Measurements from ENCODE around the gene GORASP2.
A peak's percentile ranks its signal among the peaks of the same experiment; 100 is the strongest.

The GORASP2 gene

DNA sequence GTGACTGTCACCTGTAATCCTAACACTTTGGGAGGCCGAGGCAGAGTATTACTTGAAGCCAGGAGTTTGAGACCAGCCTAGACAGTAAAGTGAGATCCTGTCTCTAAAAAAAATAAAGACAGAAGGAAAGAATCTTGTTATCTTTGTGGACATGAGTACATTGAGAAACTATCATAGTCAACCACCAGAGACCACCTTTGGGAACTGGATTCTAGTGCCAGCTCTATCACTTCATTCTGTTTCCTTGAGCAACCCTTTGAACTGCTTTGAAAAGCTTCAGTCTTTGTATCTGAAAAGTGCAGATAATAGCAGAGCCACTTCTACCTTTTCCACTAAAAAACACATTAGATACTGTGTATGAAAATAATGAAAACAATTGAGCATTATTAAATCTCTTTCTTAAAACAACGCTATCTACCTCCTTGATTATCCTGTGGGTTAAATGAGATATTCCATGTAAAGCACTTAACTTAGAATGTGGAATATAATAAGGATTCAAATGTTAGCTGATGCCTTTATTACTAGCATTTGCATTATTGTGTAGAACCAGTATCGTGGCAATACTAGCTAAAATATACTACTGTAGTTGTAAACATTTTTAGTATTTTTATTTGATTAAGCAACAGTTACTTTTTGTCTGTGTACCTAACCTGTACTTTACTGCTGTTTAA, 8.8 kb downstream of the GORASP2 start:
- WGBS, 2 experiments (ENCODE audit: insufficient coverage in 2 of 2), result 83 to 100% methylated on average over 1 of the region's 3 CpGs
- H3K27ac ChIP-seq (ENCODE audit: low read depth, low read length, severe bottlenecking), result no peak overlapping the region

DNA sequence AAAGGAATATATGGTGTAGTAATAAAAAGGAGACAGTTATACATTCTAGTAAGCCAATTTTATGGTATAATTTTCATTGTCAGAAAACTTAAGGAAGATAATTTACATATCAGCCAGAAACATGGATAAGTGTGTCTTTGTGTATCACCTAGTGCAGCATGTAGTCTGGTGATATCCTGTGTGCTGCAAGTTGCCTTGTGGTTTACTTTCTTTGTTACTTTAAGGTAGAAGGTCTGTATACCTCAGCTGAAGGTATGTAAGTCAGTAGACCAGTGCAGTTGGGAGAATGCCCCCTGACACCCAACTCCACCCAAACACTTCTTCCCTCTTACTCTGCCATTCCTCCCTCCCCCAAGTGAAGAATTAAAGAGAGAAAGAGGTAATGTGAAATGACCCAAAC, 11.0 kb downstream of the GORASP2 start:
- Histone ChIP-seq H3K4me1 (ENCODE audit: control insufficient read depth, insufficient read depth, low read length, poor library complexity, severe bottlenecking) (no peaks in the 10 kb centered on the region), H3K4me3 (ENCODE audit: extremely low read depth, insufficient read depth, low read length, poor library complexity, severe bottlenecking) (no peak overlapping the region), H3K36me3 (ENCODE audit: control insufficient read depth, insufficient read depth, low read length) (peaks cover 44% of the 10 kb centered on the region), H3K9me3 (ENCODE audit: control insufficient read depth, low read length) (no peaks in the 10 kb centered on the region), H3K27ac (ENCODE audit: low read depth, low read length, severe bottlenecking) (no peak overlapping the region)

More for the DNA sequence above, 8.8 kb downstream of the GORASP2 start:
- Histone ChIP-seq H3K4me3 (ENCODE audit: extremely low read depth, insufficient read depth, low read length, poor library complexity, severe bottlenecking) (no peak overlapping the region), H3K4me1 (ENCODE audit: control insufficient read depth, insufficient read depth, low read length, poor library complexity, severe bottlenecking) (no peaks in the 10 kb centered on the region), H3K9me3 (ENCODE audit: control insufficient read depth, low read length) (no peaks in the 10 kb centered on the region), H3K36me3 (ENCODE audit: control insufficient read depth, insufficient read depth, low read length) (peaks cover 49% of the 10 kb centered on the region)

DNA sequence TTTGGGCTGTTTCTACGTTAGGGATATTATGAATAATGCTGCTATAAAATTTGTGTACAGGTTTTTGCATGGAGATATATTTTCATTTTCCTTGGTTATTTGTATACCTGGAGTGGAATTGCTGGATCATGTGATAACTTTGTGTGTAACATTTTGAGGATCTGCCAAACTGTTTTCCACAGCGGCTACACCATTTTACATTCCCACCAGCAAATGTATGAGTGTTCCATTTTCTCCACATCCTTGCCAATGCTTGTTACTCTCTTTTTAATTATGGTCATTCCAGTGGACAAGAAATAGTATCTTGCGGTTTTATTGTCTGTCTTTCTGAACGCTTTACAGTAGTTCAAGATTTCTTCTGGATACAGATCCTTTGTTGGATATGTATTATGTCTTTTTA, 13.6 kb downstream of the GORASP2 start:
- Histone ChIP-seq H3K4me1 (ENCODE audit: control insufficient read depth, insufficient read depth, low read length, poor library complexity, severe bottlenecking) (no peaks in the 10 kb centered on the region), H3K9me3 (ENCODE audit: control insufficient read depth, low read length) (no peaks in the 10 kb centered on the region), H3K36me3 (ENCODE audit: control insufficient read depth, insufficient read depth, low read length) (peaks cover 22% of the 10 kb centered on the region), H3K4me3 (ENCODE audit: extremely low read depth, insufficient read depth, low read length, poor library complexity, severe bottlenecking) (no peak overlapping the region), H3K27ac (ENCODE audit: low read depth, low read length, severe bottlenecking) (no peak overlapping the region)
- WGBS, 2 experiments (ENCODE audit: insufficient coverage in 2 of 2), result 100% methylated on average over 1 of the region's 4 CpGs; no CpG with 5 or more reads in 1 of the 2 experiments

DNA sequence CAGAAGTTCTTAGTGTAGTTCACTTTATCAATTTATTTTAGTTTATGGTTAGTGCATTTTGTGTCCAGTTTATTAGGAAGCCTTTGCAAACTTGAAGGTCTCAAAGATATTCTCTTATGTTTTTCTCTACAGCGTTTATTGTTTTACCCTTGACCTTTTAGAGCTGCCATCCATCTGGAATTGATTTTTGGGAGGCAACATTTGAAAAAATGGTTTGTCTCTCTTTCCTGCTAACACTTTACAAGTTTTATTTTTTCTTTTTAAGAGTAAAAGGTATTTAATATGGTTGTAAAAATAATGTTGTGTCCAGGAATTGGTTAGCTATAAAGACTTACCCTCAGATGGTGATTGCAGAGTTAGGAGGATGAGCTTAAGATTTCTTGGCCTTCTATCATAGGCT, 14.0 kb downstream of the GORASP2 start:
- no CpG with 5 or more reads among the region's 1 CpG for WGBS, 2 experiments (ENCODE audit: insufficient coverage in 2 of 2)
- Histone ChIP-seq H3K36me3 (ENCODE audit: control insufficient read depth, insufficient read depth, low read length) (peaks cover 24% of the 10 kb centered on the region), H3K4me1 (ENCODE audit: control insufficient read depth, insufficient read depth, low read length, poor library complexity, severe bottlenecking) (no peaks in the 10 kb centered on the region), H3K9me3 (ENCODE audit: control insufficient read depth, low read length) (no peaks in the 10 kb centered on the region), H3K27ac (ENCODE audit: low read depth, low read length, severe bottlenecking) (no peak overlapping the region), H3K4me3 (ENCODE audit: extremely low read depth, insufficient read depth, low read length, poor library complexity, severe bottlenecking) (no peak overlapping the region)

DNA sequence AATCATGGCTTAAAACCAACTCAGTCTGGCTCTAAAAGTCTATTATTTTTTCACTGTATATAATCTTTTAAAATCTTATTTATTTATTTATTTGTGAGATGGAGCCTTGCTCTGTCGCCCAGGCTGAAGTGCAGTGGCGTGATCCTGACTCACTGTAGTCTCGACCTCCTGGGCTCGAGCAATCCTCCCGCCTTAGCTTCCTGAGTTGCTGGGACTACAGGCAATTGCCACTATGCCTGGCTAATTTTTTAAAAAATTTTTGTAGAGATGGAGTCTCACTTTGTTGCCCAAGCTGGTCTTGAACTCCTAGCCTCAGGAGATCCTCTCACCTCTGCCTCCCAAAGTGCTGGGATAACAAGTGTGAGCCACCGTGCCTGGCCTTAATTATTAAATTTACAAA, 14.5 kb downstream of the GORASP2 start:
- WGBS, 2 experiments (ENCODE audit: insufficient coverage in 2 of 2), result 95 to 100% methylated on average over 2 to 4 of the region's 6 CpGs
- H3K9me3 ChIP-seq (ENCODE audit: control insufficient read depth, low read length), result no peaks in the 10 kb centered on the region

DNA sequence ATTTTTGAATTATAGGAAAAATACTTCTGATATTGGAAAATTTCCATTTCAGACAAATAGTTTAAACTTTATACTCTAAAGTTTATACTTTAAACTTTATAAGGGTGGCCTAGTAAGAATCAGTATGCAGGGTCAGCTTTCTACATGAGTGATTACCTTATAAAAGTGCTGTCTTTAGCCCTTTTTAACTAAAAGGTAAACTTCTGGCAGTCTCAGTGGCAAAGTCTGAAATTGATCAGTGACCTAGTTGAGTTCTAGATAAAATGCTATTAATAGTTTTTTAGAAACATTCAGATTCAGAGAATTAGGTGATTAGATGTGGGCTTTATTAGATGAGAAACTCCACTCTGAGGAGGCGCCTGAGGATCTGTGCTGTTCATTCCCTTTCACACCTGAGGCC, 15.5 kb downstream of the GORASP2 start:
- H3K9me3 ChIP-seq (ENCODE audit: control insufficient read depth, low read length), result no peaks in the 10 kb centered on the region
- WGBS, 2 experiments (ENCODE audit: insufficient coverage in 2 of 2), result 80% methylated on average over 1 of the region's 1 CpG; no CpG with 5 or more reads in 1 of the 2 experiments
- H3K27ac ChIP-seq (ENCODE audit: low read depth, low read length, severe bottlenecking), result no peak overlapping the region
- H3K4me3 ChIP-seq (ENCODE audit: extremely low read depth, insufficient read depth, low read length, poor library complexity, severe bottlenecking), result no peak overlapping the region
- no peaks in the 10 kb centered on the region for H3K4me1 ChIP-seq (ENCODE audit: control insufficient read depth, insufficient read depth, low read length, poor library complexity, severe bottlenecking)
- H3K36me3 ChIP-seq (ENCODE audit: control insufficient read depth, insufficient read depth, low read length), result peaks cover 23% of the 10 kb centered on the region

More for the DNA sequence above, 14.5 kb downstream of the GORASP2 start:
- H3K27ac ChIP-seq (ENCODE audit: low read depth, low read length, severe bottlenecking), result no peak overlapping the region
- H3K4me3 ChIP-seq (ENCODE audit: extremely low read depth, insufficient read depth, low read length, poor library complexity, severe bottlenecking), result no peak overlapping the region
- no peaks in the 10 kb centered on the region for H3K4me1 ChIP-seq (ENCODE audit: control insufficient read depth, insufficient read depth, low read length, poor library complexity, severe bottlenecking)
- H3K36me3 ChIP-seq (ENCODE audit: control insufficient read depth, insufficient read depth, low read length), result peaks cover 23% of the 10 kb centered on the region

DNA sequence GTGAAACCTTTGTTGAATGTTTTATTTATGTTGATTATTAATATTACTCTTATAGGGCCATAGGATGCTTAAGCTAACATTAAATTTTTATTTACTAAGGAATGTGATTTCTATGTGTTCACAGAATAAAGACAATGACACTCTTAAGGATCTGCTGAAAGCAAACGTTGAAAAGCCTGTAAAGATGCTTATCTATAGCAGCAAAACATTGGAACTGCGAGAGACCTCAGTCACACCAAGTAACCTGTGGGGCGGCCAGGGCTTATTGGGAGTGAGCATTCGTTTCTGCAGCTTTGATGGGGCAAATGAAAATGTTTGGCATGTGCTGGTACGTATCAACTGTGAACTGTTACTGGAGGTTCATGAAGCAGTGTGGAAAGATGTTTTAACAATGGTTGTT, 20.4 kb downstream of the GORASP2 start:
- Histone ChIP-seq H3K4me1 (ENCODE audit: control insufficient read depth, insufficient read depth, low read length, poor library complexity, severe bottlenecking) (no peaks in the 10 kb centered on the region), H3K9me3 (ENCODE audit: control insufficient read depth, low read length) (no peaks in the 10 kb centered on the region), H3K4me3 (ENCODE audit: extremely low read depth, insufficient read depth, low read length, poor library complexity, severe bottlenecking) (no peak overlapping the region), H3K27ac (ENCODE audit: low read depth, low read length, severe bottlenecking) (no peak overlapping the region), H3K36me3 (ENCODE audit: control insufficient read depth, insufficient read depth, low read length) (peaks cover 56% of the 10 kb centered on the region)
- 92% methylated on average over 5 of the region's 5 CpGs for WGBS, 2 experiments (ENCODE audit: insufficient coverage in 2 of 2)

DNA sequence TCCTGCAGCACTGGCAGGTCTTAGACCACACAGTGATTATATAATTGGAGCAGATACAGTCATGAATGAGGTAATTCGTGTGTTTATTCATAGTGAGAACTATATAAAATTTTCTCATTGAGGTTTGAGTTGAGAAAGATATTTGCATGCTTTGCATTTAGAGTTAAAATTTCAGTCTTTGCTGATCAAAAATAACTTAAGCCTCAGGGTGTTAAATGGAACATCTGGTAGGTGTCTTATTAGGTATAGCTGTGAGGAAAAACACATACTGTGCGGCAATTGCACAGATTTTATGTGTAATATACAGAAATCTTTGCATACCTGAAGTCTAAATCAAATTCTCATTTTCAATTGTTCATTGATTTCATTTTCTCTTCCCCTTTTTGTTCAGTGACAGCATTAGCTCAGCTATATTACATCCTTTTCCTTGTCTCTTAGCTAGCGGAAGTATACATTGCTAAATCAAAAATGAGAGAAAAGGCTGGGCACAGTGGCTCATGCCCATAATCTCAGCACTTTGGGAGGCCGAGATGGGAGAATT, 21.2 kb downstream of the GORASP2 start:
- no peaks in the 10 kb centered on the region for H3K9me3 ChIP-seq (ENCODE audit: control insufficient read depth, low read length)
- no peaks in the 10 kb centered on the region for H3K4me1 ChIP-seq (ENCODE audit: control insufficient read depth, insufficient read depth, low read length, poor library complexity, severe bottlenecking)
- H3K4me3 ChIP-seq (ENCODE audit: extremely low read depth, insufficient read depth, low read length, poor library complexity, severe bottlenecking), result no peak overlapping the region
- no peak overlapping the region for H3K27ac ChIP-seq (ENCODE audit: low read depth, low read length, severe bottlenecking)
- 81 to 97% methylated on average over 3 of the region's 4 CpGs for WGBS, 2 experiments (ENCODE audit: insufficient coverage in 2 of 2)
- H3K36me3 ChIP-seq (ENCODE audit: control insufficient read depth, insufficient read depth, low read length), result peaks cover 65% of the 10 kb centered on the region

DNA sequence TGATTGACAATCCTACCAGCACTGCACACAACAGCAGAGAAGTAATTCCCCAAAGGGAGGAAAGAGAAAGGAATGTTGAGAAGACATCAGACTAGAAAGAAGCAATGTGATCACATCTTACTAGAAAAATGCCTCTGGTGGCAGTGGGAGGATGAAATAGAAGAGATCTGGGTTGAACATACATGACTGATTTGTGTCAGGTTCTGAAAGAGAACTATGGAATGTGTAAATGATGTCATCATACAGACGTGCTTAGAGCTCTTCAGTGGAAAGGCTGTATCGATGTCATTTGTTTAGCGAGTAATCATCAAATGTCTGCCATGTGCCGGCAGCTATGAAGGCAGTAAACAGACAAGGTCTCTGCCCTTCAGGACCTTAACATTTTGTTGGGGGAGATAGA, 24.9 kb downstream of the GORASP2 start:
- Histone ChIP-seq H3K9me3 (ENCODE audit: control insufficient read depth, low read length) (no peaks in the 10 kb centered on the region), H3K4me1 (ENCODE audit: control insufficient read depth, insufficient read depth, low read length, poor library complexity, severe bottlenecking) (no peaks in the 10 kb centered on the region), H3K27ac (ENCODE audit: low read depth, low read length, severe bottlenecking) (peak overlapping the region; percentile 16), H3K36me3 (ENCODE audit: control insufficient read depth, insufficient read depth, low read length) (peaks cover 92% of the 10 kb centered on the region), H3K4me3 (ENCODE audit: extremely low read depth, insufficient read depth, low read length, poor library complexity, severe bottlenecking) (no peak overlapping the region)
- 89 to 90% methylated on average over 3 to 4 of the region's 4 CpGs for WGBS, 2 experiments (ENCODE audit: insufficient coverage in 2 of 2)

DNA sequence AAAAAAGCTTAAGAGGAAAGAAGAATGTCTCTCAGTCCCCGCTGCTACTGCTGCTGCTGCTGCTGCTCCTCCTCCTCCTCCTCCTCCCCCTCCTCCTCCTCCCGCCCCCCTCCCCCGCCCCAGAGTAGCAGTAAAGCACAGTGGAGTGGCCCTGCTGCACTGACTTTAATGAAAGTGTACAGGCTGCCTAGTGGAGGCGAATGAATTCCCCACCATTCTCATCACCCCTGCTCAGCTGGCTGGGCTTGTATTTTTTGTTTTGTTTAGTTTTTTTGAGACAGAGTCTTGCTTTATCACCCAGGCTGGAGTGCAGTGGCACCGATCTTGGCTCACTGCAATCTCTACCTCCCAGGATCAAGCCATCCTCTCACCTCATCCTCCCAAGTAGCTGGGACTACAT, 34.3 kb downstream of the GORASP2 start:
- peaks cover 87% of the 10 kb centered on the region for H3K36me3 ChIP-seq (ENCODE audit: control insufficient read depth, insufficient read depth, low read length)
- WGBS, 2 experiments (ENCODE audit: insufficient coverage in 2 of 2), result no CpG with 5 or more reads among the region's 5 CpGs
- no peak overlapping the region for H3K27ac ChIP-seq (ENCODE audit: low read depth, low read length, severe bottlenecking)
- peaks cover 5% of the 10 kb centered on the region for H3K4me1 ChIP-seq (ENCODE audit: control insufficient read depth, insufficient read depth, low read length, poor library complexity, severe bottlenecking)
- no peaks in the 10 kb centered on the region for H3K9me3 ChIP-seq (ENCODE audit: control insufficient read depth, low read length)
- no peak overlapping the region for H3K4me3 ChIP-seq (ENCODE audit: extremely low read depth, insufficient read depth, low read length, poor library complexity, severe bottlenecking)

DNA sequence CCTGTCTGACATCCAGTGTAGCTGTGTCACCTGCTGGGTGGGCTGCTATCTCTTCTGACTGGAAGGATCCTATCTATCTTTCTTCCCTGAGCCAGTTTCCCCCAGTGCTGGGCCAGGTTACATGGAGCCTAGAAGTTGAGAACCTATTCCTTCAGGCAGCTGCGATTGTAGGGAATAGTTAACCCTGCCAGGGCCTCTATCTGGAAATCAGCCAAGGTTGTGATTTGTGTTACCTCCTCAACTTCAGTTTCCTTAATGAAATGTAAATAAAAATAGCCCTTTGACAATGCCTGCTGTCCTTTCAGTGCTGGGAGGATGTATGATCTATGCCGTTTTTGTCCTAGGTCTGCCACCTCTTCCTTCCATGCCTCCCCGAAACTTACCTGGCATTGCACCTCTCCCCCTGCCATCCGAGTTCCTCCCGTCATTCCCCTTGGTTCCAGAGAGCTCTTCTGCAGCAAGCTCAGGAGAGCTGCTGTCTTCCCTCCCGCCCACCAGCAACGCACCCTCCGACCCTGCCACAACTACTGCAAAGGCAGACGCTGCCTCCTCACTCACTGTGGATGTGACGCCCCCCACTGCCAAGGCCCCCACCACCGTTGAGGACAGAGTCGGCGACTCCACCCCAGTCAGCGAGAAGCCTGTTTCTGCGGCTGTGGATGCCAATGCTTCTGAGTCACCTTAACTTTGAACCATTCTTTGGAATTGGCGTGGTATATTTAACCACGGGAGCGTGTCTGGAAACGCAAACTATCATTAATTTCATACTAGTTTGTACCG, 36.6 kb downstream of the GORASP2 start:
- Histone ChIP-seq H3K4me3 (ENCODE audit: extremely low read depth, insufficient read depth, low read length, poor library complexity, severe bottlenecking) (no peak overlapping the region), H3K9me3 (ENCODE audit: control insufficient read depth, low read length) (no peaks in the 10 kb centered on the region), H3K27ac (ENCODE audit: low read depth, low read length, severe bottlenecking) (peak overlapping the region; percentile 5), H3K36me3 (ENCODE audit: control insufficient read depth, insufficient read depth, low read length) (peaks cover 82% of the 10 kb centered on the region), H3K4me1 (ENCODE audit: control insufficient read depth, insufficient read depth, low read length, poor library complexity, severe bottlenecking) (peaks cover 5% of the 10 kb centered on the region)
- WGBS, 2 experiments (ENCODE audit: insufficient coverage in 2 of 2), result 90 to 91% methylated on average over 18 of the region's 20 CpGs

Measured in mesodermal cell (in vitro differentiated cells).